A673 (cell line): ENCODE measurements around the gene CKB.

Experiments used
- EZH2 ChIP-seq: fragments of 200-600 bp; sonication (generic); IDR thresholded peaks from 2 replicates; pipeline ENCODE4 v1.6.1; 2017; ENCODE audit warnings: borderline replicate concordance, low read depth, mild to moderate bottlenecking, mixed read lengths, antibody characterized with exemption, low read length; ENCODE audit not compliant: poor library complexity, severe bottlenecking
- TF ChIP-seq, protein P1 (sequence below): fragments of 300-800, 200-600 bp; sonication (generic); conservative IDR thresholded peaks from 2 replicates; pipeline ENCODE4 v1.5.1; 2017; ENCODE audit warnings: low read depth, mild to moderate bottlenecking, antibody characterized with exemption, low read length, moderate library complexity, mixed read lengths

DNA sequence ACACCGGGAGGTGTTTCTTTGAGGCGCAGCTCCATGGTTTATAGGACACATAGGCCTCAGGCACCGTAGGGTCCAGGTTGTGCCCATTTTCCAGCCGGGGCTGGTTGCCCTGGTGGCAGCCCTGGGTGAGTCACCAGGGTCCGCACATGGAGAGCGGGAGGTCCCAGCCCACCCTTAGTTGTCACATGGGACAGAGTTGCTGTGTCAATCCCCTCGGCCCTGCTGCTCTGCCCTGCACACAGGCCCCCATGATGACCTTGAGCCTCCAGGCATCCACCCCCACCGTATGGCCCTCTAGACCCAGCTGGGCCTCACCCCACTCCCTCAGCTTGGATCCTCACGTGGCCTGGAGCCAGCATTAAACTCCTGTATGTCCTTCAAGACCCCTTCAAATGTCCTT is 14.1 kb upstream of the CKB start:
- TF ChIP-seq, protein P1, sequence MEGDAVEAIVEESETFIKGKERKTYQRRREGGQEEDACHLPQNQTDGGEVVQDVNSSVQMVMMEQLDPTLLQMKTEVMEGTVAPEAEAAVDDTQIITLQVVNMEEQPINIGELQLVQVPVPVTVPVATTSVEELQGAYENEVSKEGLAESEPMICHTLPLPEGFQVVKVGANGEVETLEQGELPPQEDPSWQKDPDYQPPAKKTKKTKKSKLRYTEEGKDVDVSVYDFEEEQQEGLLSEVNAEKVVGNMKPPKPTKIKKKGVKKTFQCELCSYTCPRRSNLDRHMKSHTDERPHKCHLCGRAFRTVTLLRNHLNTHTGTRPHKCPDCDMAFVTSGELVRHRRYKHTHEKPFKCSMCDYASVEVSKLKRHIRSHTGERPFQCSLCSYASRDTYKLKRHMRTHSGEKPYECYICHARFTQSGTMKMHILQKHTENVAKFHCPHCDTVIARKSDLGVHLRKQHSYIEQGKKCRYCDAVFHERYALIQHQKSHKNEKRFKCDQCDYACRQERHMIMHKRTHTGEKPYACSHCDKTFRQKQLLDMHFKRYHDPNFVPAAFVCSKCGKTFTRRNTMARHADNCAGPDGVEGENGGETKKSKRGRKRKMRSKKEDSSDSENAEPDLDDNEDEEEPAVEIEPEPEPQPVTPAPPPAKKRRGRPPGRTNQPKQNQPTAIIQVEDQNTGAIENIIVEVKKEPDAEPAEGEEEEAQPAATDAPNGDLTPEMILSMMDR, result no peak
- TF ChIP-seq EZH2, result no peak
